Trophoblast cell (in vitro differentiated cells and primary cell): ENCODE measurements around the gene PTGFR.

Experiments
- DNase-seq, 2 donors: peaks; one replicate each; pipeline ENCODE4 v3.0.0-alpha.2; 2016
- H2AFZ ChIP-seq: 2 replicates; pipeline ENCODE4 v1.6.1; 2013; ENCODE audit warnings: low read length, moderate library complexity, mild to moderate bottlenecking; ENCODE audit not compliant: insufficient read depth, poor library complexity
- H2AK5ac ChIP-seq: 2 replicates; pipeline ENCODE4 v1.6.1; 2013; ENCODE audit warnings: mild to moderate bottlenecking, low read length
- H2BK120ac ChIP-seq: 2 replicates; pipeline ENCODE4 v1.6.1; 2013; ENCODE audit warnings: low read length, mild to moderate bottlenecking, moderate library complexity; ENCODE audit not compliant: insufficient read depth, poor library complexity
- H2BK12ac ChIP-seq: 2 replicates; pipeline ENCODE4 v1.6.1; 2013; ENCODE audit warnings: mild to moderate bottlenecking, low read length, moderate library complexity
- H2BK5ac ChIP-seq: 2 replicates; pipeline ENCODE4 v1.6.1; 2013; ENCODE audit warnings: low read length, low read depth, moderate library complexity, mild to moderate bottlenecking; ENCODE audit not compliant: poor library complexity
- H3K14ac ChIP-seq: 2 replicates; pipeline ENCODE4 v1.6.1; 2013; ENCODE audit warnings: mild to moderate bottlenecking, low read length
- H3K18ac ChIP-seq: 2 replicates; pipeline ENCODE4 v1.6.1; 2013; ENCODE audit warnings: mild to moderate bottlenecking, low read length
- H3K23ac ChIP-seq: 2 replicates; pipeline ENCODE4 v1.6.1; 2013; ENCODE audit warnings: low read length
- H3K27ac ChIP-seq: 2 replicates; pipeline ENCODE4 v1.5.1; 2013; ENCODE audit warnings: low read depth, mild to moderate bottlenecking, inconsistent platforms, low read length, moderate library complexity
- H3K27me3 ChIP-seq: 2 replicates; pipeline ENCODE4 v1.6.1; 2013; ENCODE audit warnings: inconsistent platforms, mild to moderate bottlenecking, low read length, moderate library complexity; ENCODE audit not compliant: insufficient read depth
- H3K36me3 ChIP-seq, 2 experiments: 1 replicate in 1 of 2; 2 replicates in 1 of 2; pipeline ENCODE4 v1.6.1; 2013; ENCODE audit warnings: low read length in 2 of 2, mild to moderate bottlenecking in 2 of 2, moderate library complexity in 1 of 2; ENCODE audit not compliant: insufficient read depth in 2 of 2, control insufficient read depth in 1 of 2
- H3K4ac ChIP-seq: 2 replicates; pipeline ENCODE4 v1.6.1; 2013; ENCODE audit warnings: low read depth, mild to moderate bottlenecking, low read length, moderate library complexity
- H3K4me1 ChIP-seq, 2 experiments: 1 replicate in 1 of 2; 2 replicates in 1 of 2; pipeline ENCODE4 v1.6.1; 2013; ENCODE audit warnings: low read length in 2 of 2, mild to moderate bottlenecking in 2 of 2, moderate library complexity in 1 of 2; ENCODE audit not compliant: insufficient read depth in 2 of 2, control insufficient read depth in 1 of 2
- H3K4me2 ChIP-seq: 2 replicates; pipeline ENCODE4 v1.6.1; 2013; ENCODE audit warnings: inconsistent platforms, mild to moderate bottlenecking, low read length, moderate library complexity
- H3K4me3 ChIP-seq: 2 replicates; pipeline ENCODE4 v1.5.1; 2013; ENCODE audit warnings: mild to moderate bottlenecking, low read depth, low read length, inconsistent platforms
- H3K79me1 ChIP-seq: one replicate; pipeline ENCODE4 v1.6.1; 2013; ENCODE audit warnings: low read length
- H3K79me2 ChIP-seq: 2 replicates; pipeline ENCODE4 v1.6.1; 2013; ENCODE audit warnings: low read length, mild to moderate bottlenecking; ENCODE audit not compliant: control insufficient read depth, insufficient read depth, poor library complexity
- H3K9ac ChIP-seq: 2 replicates; pipeline ENCODE4 v1.6.1; 2013; ENCODE audit warnings: mild to moderate bottlenecking, low read length
- H3K9me3 ChIP-seq: 2 replicates; pipeline ENCODE4 v1.6.1; 2013; ENCODE audit warnings: low read depth, mild to moderate bottlenecking, control low read depth, inconsistent platforms, low read length; ENCODE audit not compliant: insufficient read depth
- H4K12ac ChIP-seq: 2 replicates; pipeline ENCODE4 v1.6.1; 2013; ENCODE audit warnings: low read depth, mild to moderate bottlenecking, low read length, moderate library complexity
- H4K8ac ChIP-seq: 2 replicates; pipeline ENCODE4 v1.6.1; 2013; ENCODE audit warnings: low read depth, mild to moderate bottlenecking, low read length, moderate library complexity
- H4K91ac ChIP-seq: one replicate; pipeline ENCODE4 v1.6.1; 2013; ENCODE audit warnings: low read depth, mild to moderate bottlenecking, low read length, moderate library complexity
- WGBS: extraction: QIAGEN DNeasy Blood & Tissue Kit; methylation state at CpG from one replicate; pipeline ENCODE4 v1.1.7; 2013; ENCODE audit warnings: missing lambda C conversion rate; ENCODE audit not compliant: insufficient read length, insufficient coverage; ENCODE audit errors: extremely low coverage; 5-methylcytosine and 5-hydroxymethylcytosine counted together

PTGFR gene

GRCh38 chr1:78570539-78570938 lies 79.8 kb downstream of the PTGFR start:
- no CpG with 5 or more reads among the region's 2 CpGs for WGBS
- Histone ChIP-seq H3K4me3 (no peak overlapping the region), H3K14ac (no peak overlapping the region), H3K4ac (no peak overlapping the region), H3K4me1 (no peaks in the 10 kb centered on the region), H3K23ac (no peak overlapping the region), H3K9me3 (no peaks in the 10 kb centered on the region), H3K9ac (no peak overlapping the region), H2BK120ac (no peak overlapping the region), H3K36me3 (no peaks in the 10 kb centered on the region), H2AFZ (no peak overlapping the region), H4K91ac (no peak overlapping the region), H3K27me3 (no peaks in the 10 kb centered on the region), H4K12ac (no peak overlapping the region), H2AK5ac (no peak overlapping the region), H2BK12ac (no peak overlapping the region), H3K4me2 (no peak overlapping the region), H3K79me1 (no peaks in the 10 kb centered on the region), H3K27ac (no peak overlapping the region), H4K8ac (no peak overlapping the region), H3K18ac (no peak overlapping the region), H2BK5ac (no peak overlapping the region), H3K79me2 (no peaks in the 10 kb centered on the region)
- no peak for DNase-seq

- Histone ChIP-seq H4K8ac (no peak overlapping the region), H2BK12ac (no peak overlapping the region), H2AK5ac (no peak overlapping the region)
Observed at GRCh38 chr1:78577257-78578100, 86.7 kb downstream of the PTGFR start.

GRCh38 chr1:78586572-78586971 lies 95.8 kb downstream of the PTGFR start:
- H3K9ac ChIP-seq: no peak overlapping the region
- no peak overlapping the region for H3K4me2 ChIP-seq
- no peaks in the 10 kb centered on the region for H3K9me3 ChIP-seq
- H3K79me1 ChIP-seq: no peaks in the 10 kb centered on the region
- no CpG with 5 or more reads among the region's 1 CpG for WGBS
- H2BK12ac ChIP-seq: no peak overlapping the region
- H2AK5ac ChIP-seq: no peak overlapping the region
- no peak overlapping the region for H4K8ac ChIP-seq
- H3K27me3 ChIP-seq: no peaks in the 10 kb centered on the region
- no peak overlapping the region for H3K18ac ChIP-seq
- H2BK120ac ChIP-seq: no peak overlapping the region
- H3K27ac ChIP-seq: no peak overlapping the region
- no peak overlapping the region for H3K23ac ChIP-seq
- no peaks in the 10 kb centered on the region for H3K4me1 ChIP-seq
- DNase-seq: peak in 1 of 2 donors; percentile 6
- H3K14ac ChIP-seq: no peak overlapping the region
- no peaks in the 10 kb centered on the region for H3K36me3 ChIP-seq
- no peak overlapping the region for H2BK5ac ChIP-seq
- H3K4ac ChIP-seq: no peak overlapping the region
- no peak overlapping the region for H2AFZ ChIP-seq
- no peak overlapping the region for H3K4me3 ChIP-seq
- no peaks in the 10 kb centered on the region for H3K79me2 ChIP-seq
- H4K12ac ChIP-seq: no peak overlapping the region
- H4K91ac ChIP-seq: no peak overlapping the region

More at GRCh38 chr1:78577257-78578100, 86.7 kb downstream of the PTGFR start:
- Histone ChIP-seq H3K79me2 (no peaks in the 10 kb centered on the region), H3K23ac (no peak overlapping the region), H4K91ac (no peak overlapping the region), H3K9ac (no peak overlapping the region), H3K14ac (no peak overlapping the region), H3K79me1 (no peaks in the 10 kb centered on the region), H3K4me1 (no peaks in the 10 kb centered on the region), H3K36me3 (no peaks in the 10 kb centered on the region), H3K4me3 (no peak overlapping the region), H3K9me3 (no peaks in the 10 kb centered on the region), H4K12ac (no peak overlapping the region), H3K27me3 (no peaks in the 10 kb centered on the region), H3K4me2 (no peak overlapping the region), H2BK120ac (no peak overlapping the region), H2AFZ (no peak overlapping the region), H3K27ac (no peak overlapping the region), H3K4ac (no peak overlapping the region), H3K18ac (no peak overlapping the region), H2BK5ac (no peak overlapping the region)
- DNase-seq: no peak
- no CpG with 5 or more reads among the region's 9 CpGs for WGBS

- no peak overlapping the region for H3K14ac ChIP-seq
- no peaks in the 10 kb centered on the region for H3K79me2 ChIP-seq
- no peaks in the 10 kb centered on the region for H3K9me3 ChIP-seq
- peak; percentile 10 to 67 for DNase-seq
- H4K12ac ChIP-seq: no peak overlapping the region
- H3K9ac ChIP-seq: no peak overlapping the region
- H3K36me3 ChIP-seq: no peaks in the 10 kb centered on the region
- H3K23ac ChIP-seq: no peak overlapping the region
- H4K91ac ChIP-seq: no peak overlapping the region
- H3K4me1 ChIP-seq: no peaks in the 10 kb centered on the region
- no peak overlapping the region for H4K8ac ChIP-seq
- no peaks in the 10 kb centered on the region for H3K79me1 ChIP-seq
- H3K27me3 ChIP-seq: no peaks in the 10 kb centered on the region
- H3K4me3 ChIP-seq: no peak overlapping the region
- no peak overlapping the region for H3K4ac ChIP-seq
- H2BK5ac ChIP-seq: no peak overlapping the region
- H3K27ac ChIP-seq: no peak overlapping the region
- no peak overlapping the region for H2BK12ac ChIP-seq
- H3K18ac ChIP-seq: no peak overlapping the region
- H2BK120ac ChIP-seq: no peak overlapping the region
- no CpG with 5 or more reads among the region's 1 CpG for WGBS
- no peak overlapping the region for H2AK5ac ChIP-seq
- H2AFZ ChIP-seq: no peak overlapping the region
- H3K4me2 ChIP-seq: no peak overlapping the region
Observed at GRCh38 chr1:78587211-78587610, 96.4 kb downstream of the PTGFR start.
